Cardiac septum (tissue), 1 donor: Measurements from ENCODE around the gene NFYC. TPM values are rescaled to one million over a fixed set of nuclear protein-coding genes. Genes with fewer than 3 reads are reported as not detected.

Experiments
- DNase-seq: peaks from one replicate; pipeline ENCODE4 v3.0.0-alpha.2; 2020; ENCODE audit warnings: low spot score
- intact Hi-C: fragments of 100-400 bp; cut with DNase I; formaldehyde crosslinking; loops from one replicate; pipeline ENCODE4 v1.14.0; 2022
- total RNA-seq: library from RNA; stranded (reverse); fragmentation: NEBNext Ultra II Directional; extraction: Animal tissue kit (Norgen Biotek cat#: 25700); gene quantifications from one replicate; pipeline ENCODE4 v1.2.1, GENCODE V29; 2021
- donor health status: DM: no; HTN: no; CAD: no.

The NFYC gene
- total RNA-seq, 1 donor from 2014 or later, result 61.7 TPM

- no peak for DNase-seq
- intact Hi-C loops, result no loop called here
Observed at GRCh38 chr1:40748841-40749718, 57.6 kb downstream of the NFYC start.

DNA sequence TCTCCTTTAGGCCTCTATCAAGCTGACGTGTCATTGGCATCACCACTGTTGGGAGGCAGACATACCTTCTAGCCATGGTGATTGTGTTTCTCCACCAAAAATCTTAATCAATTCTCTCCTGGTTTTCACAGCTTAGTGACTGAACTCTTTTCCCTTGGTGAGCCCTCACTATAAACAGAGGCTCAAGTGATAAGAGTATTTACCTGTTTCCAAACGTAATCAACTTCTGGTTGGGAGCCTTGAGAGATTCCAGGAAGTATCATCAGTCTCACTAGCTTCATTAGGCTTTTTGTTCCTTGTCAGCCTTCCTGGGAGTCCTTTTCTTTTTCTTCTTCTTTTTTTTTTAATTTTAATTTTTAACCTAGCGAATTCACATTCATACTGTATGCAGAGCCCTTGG lies 58.3 kb downstream of the NFYC start:
- DNase-seq, result no peak
- intact Hi-C loops, result no loop called here

DNA sequence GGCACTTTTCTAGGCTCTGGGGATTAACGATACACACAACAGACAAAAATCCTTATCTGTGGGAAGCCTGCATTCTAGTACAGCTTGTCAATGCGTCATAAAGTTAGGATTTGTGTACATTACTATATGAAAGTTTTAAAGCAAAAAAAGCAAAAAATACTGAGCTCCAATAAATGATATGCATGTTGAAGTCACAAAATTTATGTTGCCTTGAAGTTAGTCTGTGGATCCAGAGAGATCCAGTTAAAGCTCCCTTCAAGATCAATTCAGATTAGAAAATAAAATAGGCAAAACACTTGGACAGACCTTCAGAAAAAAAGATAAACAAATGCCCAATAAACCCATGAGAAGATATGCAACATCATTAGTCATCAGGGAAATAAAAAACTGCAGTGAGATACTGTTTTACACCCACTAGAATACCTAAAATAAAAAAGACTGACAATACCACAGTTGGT lies 59.0 kb downstream of the NFYC start:
- intact Hi-C loops, result no loop called here
- no peak for DNase-seq

DNA sequence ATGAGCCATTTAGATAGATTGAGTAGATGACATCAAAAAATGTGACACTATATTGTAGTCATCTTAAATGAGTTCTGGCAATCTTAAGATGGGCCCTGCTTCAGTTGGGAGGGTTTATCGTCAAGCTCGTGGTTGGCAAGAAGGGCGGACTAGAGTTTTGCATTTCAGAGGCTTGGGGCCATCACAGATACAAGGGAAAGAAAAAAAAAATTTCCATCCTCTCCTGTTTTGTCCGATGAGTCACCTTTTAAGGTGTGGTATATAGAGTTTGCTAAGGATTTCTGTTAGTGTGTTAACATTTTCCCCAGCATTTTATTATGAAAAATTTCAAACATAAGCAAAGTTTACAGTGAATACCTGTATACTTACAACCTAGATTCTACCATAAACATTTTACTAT lies 60.3 kb downstream of the NFYC start:
- intact Hi-C loops, result no loop called here
- no peak for DNase-seq

GRCh38 chr1:40753142-40753882 lies 61.8 kb downstream of the NFYC start:
- no peak for DNase-seq
- intact Hi-C loops, result no loop called here

GRCh38 chr1:40754201-40754600 lies 62.7 kb downstream of the NFYC start:
- intact Hi-C loops, result no loop called here
- no peak for DNase-seq

DNA sequence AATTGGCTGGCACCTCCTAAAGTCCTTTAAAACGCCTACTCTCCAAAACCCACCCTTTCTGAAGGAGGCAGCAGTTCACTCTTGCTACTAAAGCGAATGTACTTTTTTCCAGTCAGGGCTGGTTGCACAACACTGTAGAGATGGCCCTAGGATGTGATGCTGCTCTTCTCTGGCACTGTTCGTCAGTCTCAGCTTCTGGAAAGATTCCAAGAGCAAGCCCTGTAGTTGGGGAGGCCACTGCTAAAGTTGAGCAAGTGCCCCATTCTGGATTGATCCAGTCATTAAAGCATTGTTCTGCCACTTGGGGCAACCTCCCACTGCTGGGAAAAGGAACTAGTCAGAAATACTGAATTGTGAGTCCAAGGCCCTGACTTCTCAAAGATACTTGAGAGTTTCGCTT lies 63.6 kb downstream of the NFYC start:
- DNase-seq, result no peak
- intact Hi-C loops, result no loop called here

- no peak for DNase-seq
- intact Hi-C loops, result no loop called here
Observed at GRCh38 chr1:40756523-40756922, 65.0 kb downstream of the NFYC start.

DNA sequence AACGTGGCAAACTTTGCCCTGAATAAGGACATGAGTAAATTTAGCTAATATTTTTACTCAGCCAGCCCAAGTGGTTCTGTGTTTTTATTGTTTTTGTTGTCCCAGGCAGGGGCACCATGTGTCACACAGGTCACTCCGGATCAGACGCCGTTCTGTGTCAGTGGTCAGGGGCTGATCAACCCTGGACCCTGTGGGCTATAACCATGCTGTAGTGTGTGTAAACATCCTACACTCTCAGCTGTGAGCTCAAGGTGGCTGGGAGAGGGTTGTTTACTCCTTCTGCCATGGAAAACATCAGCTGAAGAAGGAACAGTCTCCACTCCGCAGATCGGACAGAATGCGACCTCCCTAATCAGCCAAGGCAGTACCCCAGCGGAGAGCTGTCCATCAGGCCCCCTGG lies 65.6 kb downstream of the NFYC start:
- intact Hi-C loops, result no loop called here
- no peak for DNase-seq

- DNase-seq, result no peak
- intact Hi-C loops, result no loop called here
Observed at GRCh38 chr1:40758004-40758403, 66.5 kb downstream of the NFYC start.

GRCh38 chr1:40758578-40759343 lies 67.3 kb downstream of the NFYC start:
- intact Hi-C loops, result no loop called here
- no peak for DNase-seq

- DNase-seq, result no peak
Observed at GRCh38 chr1:40760984-40761383, 69.5 kb downstream of the NFYC start.

GRCh38 chr1:40762144-40762923 lies 70.8 kb downstream of the NFYC start:
- no peak for DNase-seq
- intact Hi-C loops, result no loop called here

More at GRCh38 chr1:40760984-40761383, 69.5 kb downstream of the NFYC start:
- intact Hi-C loops, result no loop called here

- intact Hi-C loops, result no loop called here
Observed at GRCh38 chr1:40763742-40764532, 72.4 kb downstream of the NFYC start.

GRCh38 chr1:40764981-40765380 lies 73.5 kb downstream of the NFYC start:
- no peak for DNase-seq
- intact Hi-C loops, result loop anchor here (5.0 kb wide), 1 partner anchor 143 kb away; no protein-coding TSS in a partner anchor

More at GRCh38 chr1:40763742-40764532, 72.4 kb downstream of the NFYC start:
- no peak for DNase-seq

DNA sequence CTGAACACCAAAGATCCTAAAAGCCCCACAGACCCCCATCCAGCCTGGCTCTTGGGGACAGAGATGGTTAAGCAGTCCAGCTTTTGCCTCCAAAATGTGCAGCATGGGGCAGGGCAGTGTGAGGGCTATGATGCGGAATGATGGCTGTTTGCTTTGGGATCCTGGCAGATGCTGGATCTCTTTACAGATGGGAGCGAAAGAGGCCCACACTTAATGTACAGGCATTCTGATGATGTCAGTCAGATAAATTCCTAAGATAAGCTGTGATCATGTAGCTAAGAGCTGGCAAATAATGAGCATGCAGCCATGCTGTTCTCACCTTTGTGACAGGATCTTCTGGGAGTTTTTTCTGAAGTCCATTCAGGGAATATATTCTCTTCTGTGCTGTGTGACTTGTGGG lies 74.5 kb downstream of the NFYC start:
- intact Hi-C loops, result loop anchor here (5.0 kb wide), 1 partner anchor 144 kb away; no protein-coding TSS in a partner anchor
- DNase-seq, result no peak

DNA sequence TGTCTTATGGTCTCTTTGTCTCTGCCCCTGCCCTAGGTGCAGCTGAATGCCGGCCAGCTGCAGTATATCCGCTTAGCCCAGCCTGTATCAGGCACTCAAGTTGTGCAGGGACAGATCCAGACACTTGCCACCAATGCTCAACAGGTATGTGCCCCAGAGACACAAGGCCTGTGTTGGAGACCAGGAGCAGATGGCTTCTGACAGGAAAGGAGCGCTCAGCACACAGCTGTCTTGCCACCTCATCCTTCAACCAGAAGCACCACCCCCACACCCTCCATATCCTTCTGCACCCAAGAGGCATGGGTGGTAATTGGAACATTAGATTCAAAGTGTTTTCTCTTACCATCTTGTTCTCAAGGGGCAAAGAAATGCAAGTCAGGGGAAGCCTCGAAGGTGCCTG lies 75.1 kb downstream of the NFYC start:
- intact Hi-C loops, result loop anchor here (5.0 kb wide), 1 partner anchor 144 kb away; no protein-coding TSS in a partner anchor
- DNase-seq, result no peak
